GM19035 (cell line): ENCODE measurements around the gene SH3GLB2.

ENCODE experiments used
- ATAC-seq: cut with Tn5 transposase; IDR thresholded peaks from one replicate; pipeline ENCODE4 v1.9.1; 2021; ENCODE audit not compliant: unreplicated experiment

Gene SH3GLB2

GRCh38 chr9:129023036-129023907 lies 4.9 kb downstream of the SH3GLB2 start:
- no peak for ATAC-seq

GRCh38 chr9:129022037-129022436 lies 6.1 kb downstream of the SH3GLB2 start:
- ATAC-seq: no peak

- no peak for ATAC-seq
Measured at GRCh38 chr9:129021091-129021490, 7.0 kb downstream of the SH3GLB2 start.

GRCh38 chr9:129014608-129015007 lies 13.5 kb downstream of the SH3GLB2 start:
- ATAC-seq: no peak

- no peak for ATAC-seq
Measured at GRCh38 chr9:129014124-129014523, 14.0 kb downstream of the SH3GLB2 start.

- no peak for ATAC-seq
Measured at GRCh38 chr9:129013674-129014073, 14.5 kb downstream of the SH3GLB2 start.

GRCh38 chr9:129012893-129013448 lies 15.2 kb downstream of the SH3GLB2 start:
- ATAC-seq: no peak

- ATAC-seq: no peak
Measured at GRCh38 chr9:129012343-129012742, 15.8 kb downstream of the SH3GLB2 start.

- no peak for ATAC-seq
Measured at GRCh38 chr9:129011761-129012181, 16.4 kb downstream of the SH3GLB2 start.

- ATAC-seq: no peak
Measured at GRCh38 chr9:129011170-129011569, 17.0 kb downstream of the SH3GLB2 start.

GRCh38 chr9:129010267-129010975 lies 17.7 kb downstream of the SH3GLB2 start:
- ATAC-seq: no peak

GRCh38 chr9:129009584-129010141 lies 18.5 kb downstream of the SH3GLB2 start:
- ATAC-seq: no peak

GRCh38 chr9:129008986-129009583 lies 19.0 kb downstream of the SH3GLB2 start:
- no peak for ATAC-seq

- no peak for ATAC-seq
Measured at GRCh38 chr9:129008469-129008965, 19.6 kb downstream of the SH3GLB2 start.

GRCh38 chr9:129007766-129008468 lies 20.2 kb downstream of the SH3GLB2 start:
- no peak for ATAC-seq

GRCh38 chr9:129007035-129007765 lies 20.9 kb downstream of the SH3GLB2 start:
- no peak for ATAC-seq

GRCh38 chr9:129006328-129007034 lies 21.6 kb downstream of the SH3GLB2 start:
- ATAC-seq: no peak

- ATAC-seq: no peak
Measured at GRCh38 chr9:129005336-129005997, 22.7 kb downstream of the SH3GLB2 start.
